Hematopoietic multipotent progenitor cell treated with erythropoietin and hydrocortisone succinate and interleukin-3 and kit ligand, for 15 days (in vitro differentiated cells): ENCODE results near the gene STK32C.
A peak's percentile ranks its signal among the peaks of the same experiment; 100 is the strongest.

ENCODE experiments used
- DNase-seq: peaks from one replicate; pipeline ENCODE4 v3.0.0-alpha.2; 2015; ENCODE audit warnings: low spot score

STK32C gene

GRCh38 chr10:132307823-132308586, at the start of gene STK32C:
Gene STK32C, minus strand, starts transcription at chr10:132307950. Its CDS starts 117 bp downstream, at chr10:132307833.
- DNase-seq = peak; percentile 87

- DNase-seq = no peak
Observed at GRCh38 chr10:132356621-132357195, 49.0 kb upstream of the STK32C start.

- no peak for DNase-seq
Observed at GRCh38 chr10:132355754-132356153, 48.0 kb upstream of the STK32C start.

- DNase-seq = no peak
Observed at GRCh38 chr10:132355297-132355696, 47.5 kb upstream of the STK32C start.

GRCh38 chr10:132354356-132355094, 46.8 kb upstream of the STK32C start:
- no peak for DNase-seq

- DNase-seq = no peak
Observed at GRCh38 chr10:132353456-132354355, 46.0 kb upstream of the STK32C start.

GRCh38 chr10:132352462-132353308, 44.9 kb upstream of the STK32C start:
- DNase-seq = peak; percentile 61

GRCh38 chr10:132351611-132352010, 43.9 kb upstream of the STK32C start:
- no peak for DNase-seq

- no peak for DNase-seq
Observed at GRCh38 chr10:132350946-132351345, 43.2 kb upstream of the STK32C start.

GRCh38 chr10:132350391-132350790, 42.6 kb upstream of the STK32C start:
- no peak for DNase-seq

- no peak for DNase-seq
Observed at GRCh38 chr10:132349766-132350165, 42.0 kb upstream of the STK32C start.

GRCh38 chr10:132347931-132348267, 40.1 kb upstream of the STK32C start:
- no peak for DNase-seq

GRCh38 chr10:132347211-132347930, 39.6 kb upstream of the STK32C start:
- DNase-seq = no peak

- DNase-seq = no peak
Observed at GRCh38 chr10:132346806-132347205, 39.1 kb upstream of the STK32C start.

GRCh38 chr10:132345345-132345744, 37.6 kb upstream of the STK32C start:
- DNase-seq = no peak

- no peak for DNase-seq
Observed at GRCh38 chr10:132344386-132344785, 36.6 kb upstream of the STK32C start.

GRCh38 chr10:132342553-132342952, 34.8 kb upstream of the STK32C start:
- no peak for DNase-seq

GRCh38 chr10:132341781-132342180, 34.0 kb upstream of the STK32C start:
- no peak for DNase-seq

- DNase-seq = no peak
Observed at GRCh38 chr10:132341017-132341416, 33.3 kb upstream of the STK32C start.

- DNase-seq = no peak
Observed at GRCh38 chr10:132339276-132339675, 31.5 kb upstream of the STK32C start.

- no peak for DNase-seq
Observed at GRCh38 chr10:132338876-132339275, 31.1 kb upstream of the STK32C start.
